Activated CD8-positive, alpha-beta T cell treated with anti-CD3 and anti-CD28 coated beads for 36 hours (primary cell): ENCODE data around the gene PIGU. TPM values are rescaled to one million over a fixed set of nuclear protein-coding genes. Genes with fewer than 3 reads are reported as not detected.
"Not testable (repeated sequence)": the region's sequence is repeated elsewhere in the genome, so short reads cannot be mapped to it uniquely, and the experiment has no call there.

ENCODE experiments used
- ATAC-seq: fragments of 200-7000 bp; cut with Tn5 transposase; one replicate; pipeline ENCODE4 v1.10.0; 2021; ENCODE audit warnings: mild to moderate bottlenecking, moderate library complexity
- CTCF ChIA-PET: fragments of 350-600 bp; sonication (Branson Sonifier 250); formaldehyde crosslinking; loops from one replicate; lab custom pipeline; 2021; ENCODE audit warnings: antibody characterized with exemption; lab: Charles Lee
- POLR2A ChIA-PET: fragments of 350-600 bp; sonication (Branson Sonifier 250); formaldehyde crosslinking; loops from one replicate; lab custom pipeline; 2021; ENCODE audit warnings: antibody characterized with exemption; lab: Charles Lee
- DNase-seq: peaks from one replicate; pipeline ENCODE4 v3.0.0-alpha.2; 2020
- H3K27ac Mint-ChIP-seq: one replicate; pipeline ENCODE4 v1.8.0; 2021; ENCODE audit warnings: mild to moderate bottlenecking, mixed read lengths
- H3K27me3 Mint-ChIP-seq: one replicate; pipeline ENCODE4 v1.8.0; 2021; ENCODE audit warnings: mixed read lengths
- H3K36me3 Mint-ChIP-seq: one replicate; pipeline ENCODE4 v1.8.0; 2021; ENCODE audit warnings: low read depth, mixed read lengths
- H3K4me1 Mint-ChIP-seq: one replicate; pipeline ENCODE4 v1.8.0; 2021; ENCODE audit warnings: low read depth, mixed read lengths
- H3K4me3 Mint-ChIP-seq: one replicate; pipeline ENCODE4 v1.8.0; 2021; ENCODE audit warnings: mild to moderate bottlenecking, moderate library complexity, mixed read lengths
- H3K9me3 Mint-ChIP-seq: one replicate; pipeline ENCODE4 v1.8.0; 2021; ENCODE audit warnings: mixed read lengths
- CTCF ChIP-seq: fragments of 200-600 bp; IDR thresholded peaks from one replicate; pipeline ENCODE4 v1.8.0; 2022; ENCODE audit warnings: antibody characterized with exemption, mild to moderate bottlenecking
- intact Hi-C: fragments of 100-400 bp; cut with micrococcal nuclease; formaldehyde crosslinking; loops from one replicate; pipeline ENCODE4 v1.10.0; 2022
- total RNA-seq, 2 experiments: library from RNA; stranded (reverse); gene quantifications; one replicate each; pipeline ENCODE4 v1.2.3, GENCODE V29; 2021

Gene PIGU
- 10 to 100 TPM; 19.4 to 20.9 TPM for total RNA-seq

GRCh38 chr20:34676642-34677373 is at the start of gene PIGU:
Gene PIGU (minus strand): TSS chr20:34677092. CDS start chr20:34677085, 7 bp downstream.
- Mint-ChIP-seq H3K27me3 (no peaks in the 10 kb centered on the region), H3K36me3 (peaks cover 4% of the 10 kb centered on the region), H3K4me3 (peak within 1 kb of the TSS; percentile 94), H3K27ac (peak within 1 kb of the TSS; percentile 96), H3K9me3 (no peaks in the 10 kb centered on the region), H3K4me1 (peaks cover 24% of the 10 kb centered on the region)
- ATAC-seq: peak; percentile 97
- ChIA-PET POLR2A (interaction anchor here (1.2 to 2.0 kb wide), 3 partner anchors 27 to 113 kb away, joined by 4 to 6 read pairs (median 5); partner anchors contain the start of gene TP53INP2), CTCF (interaction anchor here (0.7 kb wide), 1 partner anchor 31 kb away, joined by 3 read pairs; no protein-coding TSS in a partner anchor)
- no peak for TF ChIP-seq CTCF
- intact Hi-C loops: loop anchor here (2.0 kb wide), 1 partner anchor 32 kb away; no protein-coding TSS in a partner anchor
- DNase-seq: peak; percentile 97

GRCh38 chr20:34724172-34724571 is 47.3 kb upstream of the PIGU start:
- H3K27ac Mint-ChIP-seq: no peak overlapping the region
- H3K36me3 Mint-ChIP-seq: peaks cover 17% of the 10 kb centered on the region
- ChIA-PET POLR2A (no interaction called here), CTCF (no interaction called here)
- H3K9me3 Mint-ChIP-seq: no peaks in the 10 kb centered on the region
- H3K4me1 Mint-ChIP-seq: peaks cover 11% of the 10 kb centered on the region
- TF ChIP-seq CTCF: no peak
- DNase-seq (no peak), ATAC-seq (no peak)
- H3K4me3 Mint-ChIP-seq: no peak overlapping the region
- no peaks in the 10 kb centered on the region for H3K27me3 Mint-ChIP-seq
- intact Hi-C loops: no loop called here

GRCh38 chr20:34722560-34722959 is 45.7 kb upstream of the PIGU start:
- CTCF ChIA-PET: interaction anchor here (1.6 kb wide), 1 partner anchor 47 kb away, joined by 5 read pairs; no protein-coding TSS in a partner anchor
- DNase-seq, H3K27me3 Mint-ChIP-seq, H3K4me3 Mint-ChIP-seq, intact Hi-C loops, H3K9me3 Mint-ChIP-seq, POLR2A ChIA-PET, H3K27ac Mint-ChIP-seq, ATAC-seq: not testable (repeated sequence)
- peaks cover 17% of the 10 kb centered on the region for H3K36me3 Mint-ChIP-seq
- peaks cover 15% of the 10 kb centered on the region for H3K4me1 Mint-ChIP-seq

- no peaks in the 10 kb centered on the region for H3K27me3 Mint-ChIP-seq
- ChIA-PET POLR2A (no interaction called here), CTCF (interaction anchor here (0.7 to 2.1 kb wide), 7 partner anchors 10 to 408 kb away, joined by 3 to 10 read pairs (median 4); no protein-coding TSS in a partner anchor)
- H3K36me3 Mint-ChIP-seq: peaks cover 5% of the 10 kb centered on the region
- no peak overlapping the region for H3K27ac Mint-ChIP-seq
- H3K4me3 Mint-ChIP-seq: no peak overlapping the region
- intact Hi-C loops: no loop called here
- no peaks in the 10 kb centered on the region for H3K9me3 Mint-ChIP-seq
- TF ChIP-seq CTCF: no peak
- H3K4me1 Mint-ChIP-seq: peaks cover 17% of the 10 kb centered on the region
- DNase-seq (no peak), ATAC-seq (no peak)
Observed at GRCh38 chr20:34720266-34720665, 43.4 kb upstream of the PIGU start.

- ATAC-seq: peak; percentile 58
- H3K4me1 Mint-ChIP-seq: peaks cover 17% of the 10 kb centered on the region
- H3K36me3 Mint-ChIP-seq, DNase-seq, POLR2A ChIA-PET, intact Hi-C loops, H3K4me3 Mint-ChIP-seq, H3K27ac Mint-ChIP-seq, H3K9me3 Mint-ChIP-seq, H3K27me3 Mint-ChIP-seq: not testable (repeated sequence)
- CTCF ChIA-PET: interaction anchor here (0.6 to 2.1 kb wide), 7 partner anchors 11 to 407 kb away, joined by 3 to 10 read pairs (median 4); no protein-coding TSS in a partner anchor
Observed at GRCh38 chr20:34719242-34720017, 42.5 kb upstream of the PIGU start.
